Measurements from ENCODE around the gene PKMYT1. TPM values are rescaled to one million over a fixed set of nuclear protein-coding genes. Genes with fewer than 3 reads are reported as not detected.

PKMYT1 gene
- total and polyA plus RNA-seq, 2 of the 4 experiments (the other 2 are of a cell fraction) = 1.8 to 14.9 TPM

DNA sequence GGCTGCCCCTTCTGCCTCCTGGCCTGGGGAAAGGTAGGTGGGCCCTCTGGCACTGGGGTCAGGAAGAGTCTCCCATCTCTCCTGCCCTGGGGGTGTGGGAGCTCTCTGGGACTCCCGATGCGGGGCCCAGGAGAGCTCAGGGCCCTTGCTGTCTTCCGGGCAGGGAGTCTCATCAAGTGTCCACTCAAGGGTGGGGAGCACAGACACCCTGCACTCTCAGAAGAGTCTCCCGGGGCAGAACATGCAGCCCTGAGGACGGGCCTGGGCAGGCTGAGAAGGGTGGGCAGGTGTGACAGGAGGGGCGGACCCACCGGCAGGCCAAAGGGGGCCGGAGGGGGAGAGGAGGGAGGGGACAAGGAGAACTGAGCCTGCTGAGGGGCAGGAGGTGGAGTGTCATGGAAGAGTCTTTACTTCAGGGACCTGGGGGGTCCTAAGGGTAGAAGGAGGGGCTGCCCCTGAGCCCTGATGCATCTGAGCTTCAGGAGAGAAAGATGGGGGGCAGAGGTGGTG lies 8.4 kb upstream of the PKMYT1 start:
- Histone ChIP-seq H3K18ac (ENCODE audit: low read depth, low read length) (no peak overlapping the region), H3K4me2 (ENCODE audit: low read depth, low read length) (no peak overlapping the region), H3K27me3 (ENCODE audit: control insufficient read depth, insufficient read depth, low read length) (peaks cover 25% of the 10 kb centered on the region), H3K4me3 (ENCODE audit: insufficient read depth, low read depth, low read length) (no peak overlapping the region), H3K27ac (ENCODE audit: insufficient read depth, low read length) (no peak overlapping the region), H2BK15ac (ENCODE audit: low read depth, low read length) (no peak overlapping the region), H2AK9ac (replicated peaks; ENCODE audit: low read depth, low read length, poor library complexity) (no peak overlapping the region), H3K4ac (ENCODE audit: low read depth, low read length) (no peak overlapping the region), H4K5ac (ENCODE audit: low read depth, low read length) (no peak overlapping the region), H3K79me1 (ENCODE audit: low read depth in 1 of 2, low read length in 2 of 2) (no peaks in the 10 kb centered on the region), H2BK20ac (ENCODE audit: low read depth, low read length) (no peak overlapping the region), H3K9me1 (ENCODE audit: insufficient read depth, low read length) (no peaks in the 10 kb centered on the region), H3K36me3 (ENCODE audit: control insufficient read depth, insufficient read depth, low read length) (no peaks in the 10 kb centered on the region), H3K14ac (replicated peaks; ENCODE audit: low read depth, low read length) (no peak overlapping the region), H4K20me1 (ENCODE audit: insufficient read depth, low read length) (no peaks in the 10 kb centered on the region), H4K91ac (ENCODE audit: insufficient read depth, low read depth, low read length) (no peak overlapping the region), H2BK120ac (ENCODE audit: low read depth, low read length) (no peak overlapping the region), H3K23ac (ENCODE audit: low read depth, low read length) (no peak overlapping the region), H3K4me1 (ENCODE audit: control insufficient read depth, insufficient read depth, low read length) (peaks cover 2% of the 10 kb centered on the region; the same call in 1 of the 2 replicates), H3K9me3 (ENCODE audit: control insufficient read depth, insufficient read depth, low read length) (no peaks in the 10 kb centered on the region), H2AK5ac (ENCODE audit: low read depth, low read length) (no peak overlapping the region), H3K56ac (ENCODE audit: extremely low read depth, insufficient read depth, low read length) (no peak overlapping the region), H2BK5ac (ENCODE audit: low read depth, low read length, poor library complexity, severe bottlenecking) (no peak overlapping the region), H4K8ac (ENCODE audit: low read depth in 2 of 2, low read length in 2 of 2) (no peak overlapping the region), H3K9ac (ENCODE audit: low read depth, low read length) (no peak overlapping the region), H2AFZ (replicated peaks; ENCODE audit: low read length, poor library complexity) (no peak overlapping the region)
- dilution Hi-C loops (cut with HindIII; ENCODE audit: low sequenced_read_pairs, unreplicated experiment) = no loop called here
- ChIA-PET POLR2A (ENCODE audit: unreplicated experiment) (no interaction called here), CTCF (no interaction called here)
- no peak for TF ChIP-seq RCOR1 (IDR thresholded peaks at IDR 0.05; ENCODE audit: insufficient replicate concordance, low read length)
- TF ChIP-seq MXI1 (IDR thresholded peaks at IDR 0.05; ENCODE audit: borderline replicate concordance, low read depth, low read length) = no peak
- TF ChIP-seq POLR2A (IDR thresholded peaks at IDR 0.05; ENCODE audit: low read depth, low read length) = no peak
- intact Hi-C loops (cut with micrococcal nuclease) = no loop called here
- in situ Hi-C loops (cut with MboI; ENCODE audit: low sequenced_read_pairs) = no loop called here
- no peak for DNase-seq
- 28% methylated on average over 3 of the region's 8 CpGs; no CpG with 5 or more reads in 1 of the 2 experiments for WGBS, 2 experiments (ENCODE audit: extremely low coverage in 2 of 2, insufficient read length in 1 of 2)
- no TSS peak for BruUV-seq (replicated peaks)
- no peak for ATAC-seq (ENCODE audit: low read depth)
